HG03457 (cell line): ENCODE measurements around the gene DUSP1.

ENCODE experiments used
- ATAC-seq: cut with Tn5 transposase; IDR thresholded peaks from one replicate; pipeline ENCODE4 v1.9.1; 2021; ENCODE audit warnings: moderate number of reproducible peaks; ENCODE audit not compliant: unreplicated experiment

DUSP1 gene

GRCh38 chr5:172745838-172746237 is 25.2 kb downstream of the DUSP1 start:
- no peak for ATAC-seq

- ATAC-seq, result no peak
Measured at GRCh38 chr5:172745406-172745805, 25.6 kb downstream of the DUSP1 start.

- ATAC-seq, result no peak
Measured at GRCh38 chr5:172744123-172745104, 26.6 kb downstream of the DUSP1 start.

GRCh38 chr5:172743112-172743959 is 27.7 kb downstream of the DUSP1 start:
- ATAC-seq, result no peak

GRCh38 chr5:172741206-172741582 is 29.8 kb downstream of the DUSP1 start:
- no peak for ATAC-seq

- ATAC-seq, result no peak
Measured at GRCh38 chr5:172740428-172741205, 30.4 kb downstream of the DUSP1 start.

GRCh38 chr5:172739375-172739774 is 31.6 kb downstream of the DUSP1 start:
- no peak for ATAC-seq

GRCh38 chr5:172736508-172737135 is 34.4 kb downstream of the DUSP1 start:
- no peak for ATAC-seq

- ATAC-seq, result no peak
Measured at GRCh38 chr5:172735141-172735831, 35.7 kb downstream of the DUSP1 start.

- ATAC-seq, result no peak
Measured at GRCh38 chr5:172733974-172734346, 37.0 kb downstream of the DUSP1 start.

- ATAC-seq, result no peak
Measured at GRCh38 chr5:172733131-172733973, 37.6 kb downstream of the DUSP1 start.

GRCh38 chr5:172732201-172732865 is 38.7 kb downstream of the DUSP1 start:
- no peak for ATAC-seq

- no peak for ATAC-seq
Measured at GRCh38 chr5:172731680-172732074, 39.3 kb downstream of the DUSP1 start.

GRCh38 chr5:172730981-172731679 is 39.9 kb downstream of the DUSP1 start:
- no peak for ATAC-seq

GRCh38 chr5:172730222-172730621 is 40.8 kb downstream of the DUSP1 start:
- no peak for ATAC-seq

GRCh38 chr5:172729588-172729987 is 41.4 kb downstream of the DUSP1 start:
- no peak for ATAC-seq

GRCh38 chr5:172728481-172729241 is 42.3 kb downstream of the DUSP1 start:
- no peak for ATAC-seq
